Erythroblast (primary cell): Measurements from ENCODE around the gene PGAM4.

Source experiments
- GATA1 ChIP-seq: IDR thresholded peaks from 2 replicates; pipeline ENCODE4 v1.6.1; 2011; ENCODE audit warnings: low read depth, mild to moderate bottlenecking, control low read depth, low read length, moderate library complexity
- POLR2A ChIP-seq: IDR thresholded peaks from 2 replicates; pipeline ENCODE4 v1.6.1; 2011; ENCODE audit warnings: mild to moderate bottlenecking, low read length

DNA sequence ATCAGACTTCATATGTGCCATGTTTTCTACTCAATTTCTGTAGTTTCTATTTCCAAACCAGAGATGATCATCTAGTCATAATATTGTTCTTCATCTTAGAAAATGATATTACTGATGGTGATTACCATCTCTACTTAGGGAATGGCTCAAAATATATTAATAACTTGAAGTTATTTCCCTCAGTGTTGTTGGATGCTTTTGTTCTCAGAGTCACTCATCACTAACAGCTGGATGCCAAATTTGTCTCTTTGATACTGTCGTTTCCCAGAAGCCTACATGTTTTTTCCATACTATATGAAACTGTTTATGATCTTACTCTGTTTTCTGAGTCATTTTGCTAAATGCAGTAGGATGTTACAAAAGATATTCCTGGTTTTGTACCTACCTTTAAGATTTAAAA lies 8.9 kb downstream of the PGAM4 start:
- TF ChIP-seq POLR2A (no peak), GATA1 (no peak)
